Keratinocyte (primary cell): ENCODE results near the gene ANGPT4.

ENCODE experiments used
- CTCF ChIP-seq, 3 experiments: IDR thresholded peaks in 1 of 3; conservative IDR thresholded peaks in 1 of 3; optimal IDR thresholded peaks in 1 of 3; 2 replicates in 2 of 3; 3 replicates in 1 of 3; pipeline versions ENCODE3 to v1.5.1; 2011; ENCODE audit warnings: low read length in 3 of 3, mild to moderate bottlenecking in 3 of 3, moderate library complexity in 2 of 3, control low read depth in 1 of 3, inconsistent platforms in 1 of 3; ENCODE audit not compliant: insufficient read depth in 2 of 3; ENCODE audit errors: extremely low read depth in 1 of 3
- EZH2 ChIP-seq: IDR thresholded peaks from one replicate; pipeline ENCODE4 v1.6.1; 2012; ENCODE audit warnings: inconsistent platforms, mild to moderate bottlenecking, low read length, moderate library complexity

DNA sequence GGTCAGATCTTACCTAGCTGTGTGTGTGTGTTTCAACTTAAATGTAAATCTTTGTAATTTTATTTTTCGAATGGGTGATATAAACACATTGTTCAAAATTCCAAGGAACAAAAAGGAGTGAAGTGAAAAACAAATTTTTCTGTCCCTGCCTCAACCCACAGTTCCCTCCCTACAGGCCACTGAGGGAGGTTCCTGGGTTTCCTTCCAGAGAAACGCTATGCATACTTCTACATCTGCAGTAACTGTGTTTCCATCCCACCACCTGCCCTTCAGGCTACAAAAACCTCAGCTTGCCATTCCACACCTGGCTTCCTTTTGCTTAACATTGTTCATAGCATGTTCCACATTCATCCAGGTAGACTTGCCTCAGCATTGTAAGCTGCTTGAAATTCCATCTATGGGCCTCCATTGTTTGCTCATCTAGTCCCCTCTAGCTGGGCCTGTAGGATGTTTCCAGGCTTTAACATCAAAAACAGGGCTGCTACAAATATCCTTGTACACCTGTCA, 12.0 kb downstream of the ANGPT4 start:
- TF ChIP-seq CTCF (optimal IDR thresholded peaks at IDR 0.05 in 1 of 3, IDR thresholded peaks at IDR 0.05 in 1 of 3, conservative IDR thresholded peaks at IDR 0.05 in 1 of 3; ENCODE audit: extremely low read depth in 1 of 3, insufficient read depth in 2 of 3, low read length in 3 of 3): no peak
- TF ChIP-seq EZH2: no peak
